Panc1 (cell line): ENCODE measurements around the gene CCDC40.

Source experiments
- POLR2AphosphoS5 ChIP-seq: IDR thresholded peaks from 2 replicates; pipeline ENCODE4 v1.6.1; 2012; ENCODE audit warnings: mild to moderate bottlenecking, low read depth, low read length, moderate library complexity
- SIN3A ChIP-seq: IDR thresholded peaks from 2 replicates; pipeline ENCODE4 v1.6.1; 2012; ENCODE audit warnings: low read depth, mild to moderate bottlenecking, low read length, moderate library complexity, borderline replicate concordance; ENCODE audit not compliant: insufficient read depth
- TCF7L2 ChIP-seq: IDR thresholded peaks from 2 replicates; pipeline ENCODE4 v1.6.1; 2011; ENCODE audit warnings: mild to moderate bottlenecking, low read depth, low read length, inconsistent platforms
- TF ChIP-seq, protein P1 (sequence below): fragments of 450-650 bp; IDR thresholded peaks from 2 replicates; pipeline ENCODE4 v1.5.1; 2017; ENCODE audit warnings: mild to moderate bottlenecking
- TF ChIP-seq, protein P2 (sequence below), 2 experiments: IDR thresholded peaks; 2 replicates each; pipeline ENCODE4 v1.6.1; 2011 to 2012; ENCODE audit warnings: low read depth in 2 of 2, control low read depth in 1 of 2, low read length in 1 of 2, mild to moderate bottlenecking in 1 of 2, moderate library complexity in 1 of 2; ENCODE audit not compliant: insufficient read depth in 1 of 2

DNA sequence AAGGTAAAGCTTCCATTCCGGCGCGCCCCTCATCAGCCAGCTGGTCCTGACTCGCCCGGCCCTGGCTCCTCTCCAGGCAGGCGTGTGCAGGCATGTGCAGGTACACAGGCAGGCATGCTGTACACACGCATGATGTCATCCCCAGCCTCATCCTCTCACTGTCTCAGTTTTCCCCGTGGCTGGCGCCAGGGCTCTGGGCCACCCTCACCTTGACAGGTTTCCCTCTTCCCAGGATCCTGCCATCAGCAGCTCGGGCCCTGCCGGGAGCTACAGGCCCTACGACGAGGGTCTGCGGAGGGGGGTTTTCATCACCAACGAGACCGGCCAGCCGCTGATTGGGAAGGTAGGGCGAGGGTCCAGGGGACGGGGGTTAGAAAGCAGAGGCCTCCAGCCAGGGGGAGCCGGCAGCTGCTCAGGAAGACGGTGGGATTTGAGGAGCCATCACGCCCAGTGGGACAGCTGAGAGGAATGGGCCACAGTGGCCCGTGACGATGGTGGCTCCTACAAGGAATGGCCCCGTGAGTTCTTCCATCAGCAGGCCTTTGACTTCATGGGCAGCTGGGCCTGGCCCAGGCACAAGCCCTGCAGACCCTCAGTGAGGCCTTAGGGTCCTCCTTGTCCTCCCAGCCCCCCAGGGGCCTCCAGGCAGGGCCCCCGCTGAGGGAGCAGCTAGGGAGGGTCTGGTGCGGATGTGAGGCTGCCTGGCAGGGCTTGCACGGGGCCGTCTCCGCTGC lies 73.4 kb downstream of the CCDC40 start:
- TF ChIP-seq, protein P1, sequence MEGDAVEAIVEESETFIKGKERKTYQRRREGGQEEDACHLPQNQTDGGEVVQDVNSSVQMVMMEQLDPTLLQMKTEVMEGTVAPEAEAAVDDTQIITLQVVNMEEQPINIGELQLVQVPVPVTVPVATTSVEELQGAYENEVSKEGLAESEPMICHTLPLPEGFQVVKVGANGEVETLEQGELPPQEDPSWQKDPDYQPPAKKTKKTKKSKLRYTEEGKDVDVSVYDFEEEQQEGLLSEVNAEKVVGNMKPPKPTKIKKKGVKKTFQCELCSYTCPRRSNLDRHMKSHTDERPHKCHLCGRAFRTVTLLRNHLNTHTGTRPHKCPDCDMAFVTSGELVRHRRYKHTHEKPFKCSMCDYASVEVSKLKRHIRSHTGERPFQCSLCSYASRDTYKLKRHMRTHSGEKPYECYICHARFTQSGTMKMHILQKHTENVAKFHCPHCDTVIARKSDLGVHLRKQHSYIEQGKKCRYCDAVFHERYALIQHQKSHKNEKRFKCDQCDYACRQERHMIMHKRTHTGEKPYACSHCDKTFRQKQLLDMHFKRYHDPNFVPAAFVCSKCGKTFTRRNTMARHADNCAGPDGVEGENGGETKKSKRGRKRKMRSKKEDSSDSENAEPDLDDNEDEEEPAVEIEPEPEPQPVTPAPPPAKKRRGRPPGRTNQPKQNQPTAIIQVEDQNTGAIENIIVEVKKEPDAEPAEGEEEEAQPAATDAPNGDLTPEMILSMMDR: no peak
- TF ChIP-seq TCF7L2: no peak
- TF ChIP-seq POLR2AphosphoS5: no peak
- TF ChIP-seq SIN3A: no peak
- TF ChIP-seq, protein P2, sequence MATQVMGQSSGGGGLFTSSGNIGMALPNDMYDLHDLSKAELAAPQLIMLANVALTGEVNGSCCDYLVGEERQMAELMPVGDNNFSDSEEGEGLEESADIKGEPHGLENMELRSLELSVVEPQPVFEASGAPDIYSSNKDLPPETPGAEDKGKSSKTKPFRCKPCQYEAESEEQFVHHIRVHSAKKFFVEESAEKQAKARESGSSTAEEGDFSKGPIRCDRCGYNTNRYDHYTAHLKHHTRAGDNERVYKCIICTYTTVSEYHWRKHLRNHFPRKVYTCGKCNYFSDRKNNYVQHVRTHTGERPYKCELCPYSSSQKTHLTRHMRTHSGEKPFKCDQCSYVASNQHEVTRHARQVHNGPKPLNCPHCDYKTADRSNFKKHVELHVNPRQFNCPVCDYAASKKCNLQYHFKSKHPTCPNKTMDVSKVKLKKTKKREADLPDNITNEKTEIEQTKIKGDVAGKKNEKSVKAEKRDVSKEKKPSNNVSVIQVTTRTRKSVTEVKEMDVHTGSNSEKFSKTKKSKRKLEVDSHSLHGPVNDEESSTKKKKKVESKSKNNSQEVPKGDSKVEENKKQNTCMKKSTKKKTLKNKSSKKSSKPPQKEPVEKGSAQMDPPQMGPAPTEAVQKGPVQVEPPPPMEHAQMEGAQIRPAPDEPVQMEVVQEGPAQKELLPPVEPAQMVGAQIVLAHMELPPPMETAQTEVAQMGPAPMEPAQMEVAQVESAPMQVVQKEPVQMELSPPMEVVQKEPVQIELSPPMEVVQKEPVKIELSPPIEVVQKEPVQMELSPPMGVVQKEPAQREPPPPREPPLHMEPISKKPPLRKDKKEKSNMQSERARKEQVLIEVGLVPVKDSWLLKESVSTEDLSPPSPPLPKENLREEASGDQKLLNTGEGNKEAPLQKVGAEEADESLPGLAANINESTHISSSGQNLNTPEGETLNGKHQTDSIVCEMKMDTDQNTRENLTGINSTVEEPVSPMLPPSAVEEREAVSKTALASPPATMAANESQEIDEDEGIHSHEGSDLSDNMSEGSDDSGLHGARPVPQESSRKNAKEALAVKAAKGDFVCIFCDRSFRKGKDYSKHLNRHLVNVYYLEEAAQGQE (IDR thresholded peaks at IDR 0.05; ENCODE audit: insufficient read depth in 1 of 2, low read depth in 2 of 2, low read length in 1 of 2): no peak
